Measurements from ENCODE around the gene ZNF561. TPM values are rescaled to one million over a fixed set of nuclear protein-coding genes. Genes with fewer than 3 reads are reported as not detected.
"Not testable (repeated sequence)": the region's sequence is repeated elsewhere in the genome, so short reads cannot be mapped to it uniquely, and the experiment has no call there.

ZNF561 gene
- polyA plus RNA-seq, 1 donor = 73.0 TPM

GRCh38 chr19:9582081-9582725 is 38.8 kb downstream of the ZNF561 start:
- DNase-seq = not testable (repeated sequence)

GRCh38 chr19:9580728-9581127 is 40.3 kb downstream of the ZNF561 start:
- DNase-seq = no peak

- DNase-seq = no peak
Measured at GRCh38 chr19:9570255-9570654, 50.8 kb downstream of the ZNF561 start.

GRCh38 chr19:9566729-9567128 is 54.3 kb downstream of the ZNF561 start:
- DNase-seq = no peak

- no peak for DNase-seq
Measured at GRCh38 chr19:9565900-9566705, 54.9 kb downstream of the ZNF561 start.

Other genes starting within 250 kb of the ZNF561 start
- 42.1 TPM for gene ZNF266, start 185.7 kb downstream of the ZNF561 start, polyA plus RNA-seq (ENCODE audit: insufficient read length)
- gene ZNF560, start 122.6 kb downstream of the ZNF561 start, polyA plus RNA-seq (ENCODE audit: insufficient read length) = 1.3 TPM
- 27.2 TPM for gene ZNF426, start 82.6 kb downstream of the ZNF561 start, polyA plus RNA-seq (ENCODE audit: insufficient read length)
- 33.2 TPM for gene ZNF121, start 36.7 kb downstream of the ZNF561 start, polyA plus RNA-seq (ENCODE audit: insufficient read length)
- 29.9 TPM for gene ZNF562, start 53.9 kb upstream of the ZNF561 start, polyA plus RNA-seq (ENCODE audit: insufficient read length)
- 42.2 TPM for gene ZNF846, start 147.5 kb upstream of the ZNF561 start, polyA plus RNA-seq (ENCODE audit: insufficient read length)
- gene FBXL12, start 197.8 kb upstream of the ZNF561 start, polyA plus RNA-seq (ENCODE audit: insufficient read length) = 28.6 TPM
- 265 TPM for gene UBL5, start 206.7 kb upstream of the ZNF561 start, polyA plus RNA-seq (ENCODE audit: insufficient read length)
- 44.6 TPM for gene PIN1, start 214.1 kb upstream of the ZNF561 start, polyA plus RNA-seq (ENCODE audit: insufficient read length)

Measured in left kidney (tissue), 2 donors.